GM23338 (cell line): Measurements from ENCODE around the gene JOSD1. TPM values are rescaled to one million over a fixed set of nuclear protein-coding genes. Genes with fewer than 3 reads are reported as not detected.

Source experiments
- ATAC-seq: fragments of 200-7000 bp; cut with Tn5 transposase; 3 replicates; pipeline ENCODE4 v1.9.1; 2020
- DNase-seq: peaks from one replicate; pipeline ENCODE4 v3.0.0-alpha.2; 2015; ENCODE audit warnings: low spot score
- H2AFZ ChIP-seq: fragments of 200-600 bp; sonication (generic); 2 replicates; pipeline ENCODE4 v1.8.0; 2016; ENCODE audit warnings: antibody characterized with exemption, mild to moderate bottlenecking, moderate library complexity
- H3F3A ChIP-seq: fragments of 200-600 bp; sonication (generic); replicated peaks from 2 replicates; pipeline ENCODE4 v1.8.0; 2017; ENCODE audit warnings: antibody characterized with exemption, mixed run types, low read depth
- H3K27ac ChIP-seq: fragments of 200-600 bp; sonication (generic); 2 replicates; pipeline ENCODE4 v1.6.1; 2016; ENCODE audit warnings: low read depth
- H3K27me3 ChIP-seq: fragments of 200-600 bp; sonication (generic); 2 replicates; pipeline ENCODE4 v1.8.0; 2016; ENCODE audit warnings: mild to moderate bottlenecking, mixed run types, moderate library complexity; ENCODE audit not compliant: insufficient read depth
- H3K36me3 ChIP-seq: fragments of 200-600 bp; sonication (generic); 2 replicates; pipeline ENCODE4 v1.8.0; 2016; ENCODE audit warnings: mild to moderate bottlenecking; ENCODE audit not compliant: insufficient read depth
- H3K4me1 ChIP-seq: fragments of 200-600 bp; sonication (generic); 2 replicates; pipeline ENCODE4 v1.8.0; 2016; ENCODE audit warnings: mild to moderate bottlenecking, moderate library complexity; ENCODE audit not compliant: insufficient read depth
- H3K4me2 ChIP-seq: fragments of 200-600 bp; sonication (generic); 2 replicates; pipeline ENCODE4 v1.7.1; 2017; ENCODE audit warnings: mixed run types
- H3K4me3 ChIP-seq: fragments of 200-600 bp; sonication (generic); 2 replicates; pipeline ENCODE4 v1.6.1; 2016; ENCODE audit warnings: mixed run types
- H3K79me2 ChIP-seq: fragments of 200-600 bp; sonication (generic); replicated peaks from 2 replicates; pipeline ENCODE4 v1.8.0; 2017; ENCODE audit warnings: mild to moderate bottlenecking; ENCODE audit not compliant: insufficient read depth
- H3K9me2 ChIP-seq: fragments of 200-600 bp; sonication (generic); 2 replicates; pipeline ENCODE4 v1.8.0; 2017; ENCODE audit not compliant: insufficient read depth
- H4K20me1 ChIP-seq: fragments of 200-600 bp; sonication (generic); replicated peaks from 2 replicates; pipeline ENCODE4 v1.8.0; 2017; ENCODE audit warnings: mild to moderate bottlenecking; ENCODE audit not compliant: insufficient read depth
- H3K27ac Mint-ChIP-seq: 2 replicates; pipeline ENCODE4 v1.8.0; 2020; ENCODE audit warnings: inconsistent platforms, mild to moderate bottlenecking, moderate library complexity, mixed read lengths
- H3K27me3 Mint-ChIP-seq: 3 replicates; pipeline ENCODE4 v1.8.0; 2022; ENCODE audit warnings: low read depth, mild to moderate bottlenecking, moderate library complexity, mixed read lengths, inconsistent platforms; ENCODE audit not compliant: insufficient read depth, poor library complexity
- H3K36me3 Mint-ChIP-seq: 3 replicates; pipeline ENCODE4 v1.8.0; 2021; ENCODE audit warnings: low read depth, mild to moderate bottlenecking, inconsistent platforms, moderate library complexity, mixed read lengths
- H3K4me1 Mint-ChIP-seq: 3 replicates; pipeline ENCODE4 v1.8.0; 2020; ENCODE audit warnings: mild to moderate bottlenecking, inconsistent platforms, mixed read lengths
- H3K4me3 Mint-ChIP-seq: 3 replicates; pipeline ENCODE4 v1.8.0; 2021; ENCODE audit warnings: moderate library complexity, mild to moderate bottlenecking, inconsistent platforms, mixed read lengths
- H3K9me3 Mint-ChIP-seq: 3 replicates; pipeline ENCODE4 v1.8.0; 2020; ENCODE audit warnings: moderate library complexity, mild to moderate bottlenecking, inconsistent platforms, mixed read lengths
- CREB1 ChIP-seq: fragments of 250-450 bp; sonication (Bioruptor Pico); IDR thresholded peaks from 2 replicates; pipeline ENCODE4 v1.5.0; 2020; ENCODE audit warnings: low read depth, mild to moderate bottlenecking, moderate library complexity
- CTCF ChIP-seq, 2 experiments: fragments of 200-600 bp in 1 of 2; sonication (generic) in 1 of 2; conservative IDR thresholded peaks; 2 replicates each; pipeline versions ENCODE4 v1.5.1 to v1.6.1; 2016 to 2017; ENCODE audit warnings: antibody characterized with exemption in 2 of 2, low read depth in 2 of 2, mild to moderate bottlenecking in 2 of 2, moderate library complexity in 1 of 2
- ETS1 ChIP-seq: IDR thresholded peaks from 2 replicates; pipeline ENCODE4 v1.6.1; 2016; ENCODE audit warnings: antibody characterized with exemption
- EZH2 ChIP-seq: fragments of 200-600 bp; sonication (generic); IDR thresholded peaks from one replicate; pipeline ENCODE4 v1.8.0; 2017; ENCODE audit warnings: antibody characterized with exemption, mild to moderate bottlenecking, low read depth; ENCODE audit not compliant: unreplicated experiment
- EZH2phosphoT487 ChIP-seq: fragments of 200-600 bp; sonication (generic); IDR thresholded peaks from one replicate; pipeline ENCODE4 v1.8.1; 2018; ENCODE audit warnings: antibody characterized with exemption; ENCODE audit not compliant: unreplicated experiment
- JUNB ChIP-seq: IDR thresholded peaks from one replicate; pipeline ENCODE4 v1.6.1; 2016; ENCODE audit warnings: antibody characterized with exemption; ENCODE audit not compliant: unreplicated experiment
- NANOG ChIP-seq: IDR thresholded peaks from 2 replicates; pipeline ENCODE4 v1.6.1; 2016; ENCODE audit warnings: antibody characterized with exemption, borderline replicate concordance
- POLR2AphosphoS5 ChIP-seq: IDR thresholded peaks from 2 replicates; pipeline ENCODE4 v1.6.1; 2016; ENCODE audit warnings: antibody characterized with exemption, low read depth
- REST ChIP-seq: IDR thresholded peaks from one replicate; pipeline ENCODE4 v1.6.1; 2018; ENCODE audit warnings: antibody characterized with exemption; ENCODE audit not compliant: unreplicated experiment
- STAT1 ChIP-seq: IDR thresholded peaks from one replicate; pipeline ENCODE4 v1.6.1; 2016; ENCODE audit warnings: antibody characterized with exemption; ENCODE audit not compliant: unreplicated experiment
- ZNF331 ChIP-seq: fragments of 250-450 bp; sonication (Bioruptor Pico); IDR thresholded peaks from 2 replicates; pipeline ENCODE4 v1.5.0; 2020; ENCODE audit warnings: low read depth, mild to moderate bottlenecking, moderate library complexity
- ZNF462 ChIP-seq: fragments of 250-450 bp; sonication (Bioruptor Pico); IDR thresholded peaks from 2 replicates; pipeline ENCODE4 v1.5.0; 2020; ENCODE audit warnings: mild to moderate bottlenecking, moderate library complexity
- polyA plus RNA-seq: library from polyadenylated mRNA; unstranded; fragments of >200 nt; fragmentation: Nextera tagmentation; extraction: Ambion mirVana; gene quantifications from 2 replicates; pipeline ENCODE4 v1.2.1, GENCODE V29; 2016
- total RNA-seq: library from RNA; depleted of rRNA; stranded (reverse); fragments of >200 nt; shearing (Covaris generic); gene quantifications from 2 replicates; pipeline ENCODE4 v1.2.3, GENCODE V29; 2014

JOSD1 gene
- total and polyA plus RNA-seq, 2 experiments from 2014 or later: 4.6 to 19.7 TPM

GRCh38 chr22:38696606-38697424, 3.9 kb downstream of the JOSD1 start (continued):
- TF ChIP-seq NANOG (no peak), POLR2AphosphoS5 (no peak)

GRCh38 chr22:38694940-38695339, 5.8 kb downstream of the JOSD1 start:
- H3K79me2 ChIP-seq: peaks cover 52% of the 10 kb centered on the region
- no peak overlapping the region for H3K4me2 ChIP-seq
- H3K27ac ChIP-seq: no peak overlapping the region
- Mint-ChIP-seq H3K27ac (no peak overlapping the region), H3K4me3 (no peak overlapping the region), H3K9me3 (no peaks in the 10 kb centered on the region), H3K36me3 (peaks cover 15% of the 10 kb centered on the region), H3K27me3 (peaks cover 5% of the 10 kb centered on the region), H3K4me1 (peaks cover 23% of the 10 kb centered on the region)
- no peaks in the 10 kb centered on the region; the same call in 1 of the 2 replicates for H3K36me3 ChIP-seq
- peaks cover 18% of the 10 kb centered on the region for H3K4me1 ChIP-seq
- no peak overlapping the region for H3K4me3 ChIP-seq
- no peak for DNase-seq
- H3K27me3 ChIP-seq: no peaks in the 10 kb centered on the region
- no peaks in the 10 kb centered on the region for H3K9me2 ChIP-seq
- H4K20me1 ChIP-seq: peaks cover 29% of the 10 kb centered on the region
- no peak for ATAC-seq
- H2AFZ ChIP-seq: no peak overlapping the region
- no peaks in the 10 kb centered on the region for H3F3A ChIP-seq
- no peak for TF ChIP-seq REST
- TF ChIP-seq ETS1: no peak
- TF ChIP-seq EZH2phosphoT487: no peak
- no peak for TF ChIP-seq STAT1
- no peak for TF ChIP-seq ZNF462 (CRISPR knock-in tag)
- no peak for TF ChIP-seq JUNB
- TF ChIP-seq CTCF (conservative IDR thresholded peaks at IDR 0.05; ENCODE audit: low read depth in 2 of 2): no peak
- TF ChIP-seq ZNF331 (CRISPR knock-in tag): no peak
- TF ChIP-seq NANOG: no peak
- TF ChIP-seq POLR2AphosphoS5: no peak
- no peak for TF ChIP-seq EZH2
- TF ChIP-seq CREB1 (CRISPR knock-in tag): no peak
